ENCODE results near the gene NECTIN1.
A peak's percentile ranks its signal among the peaks of the same experiment; 100 is the strongest.

- TF ChIP-seq POLR2AphosphoS5 (IDR thresholded peaks at IDR 0.05; ENCODE audit: low read depth) (no peak), CTCF (IDR thresholded peaks at IDR 0.05; ENCODE audit: insufficient read depth, low read length) (no peak), REST (IDR thresholded peaks at IDR 0.05; ENCODE audit: insufficient replicate concordance, low read depth) (no peak), SPI1 (IDR thresholded peaks at IDR 0.05; ENCODE audit: borderline replicate concordance, low read depth) (peak; percentile 38; the same call in 1 of the 2 replicates)
Observed at GRCh38 chr11:119771172-119771770, 42.3 kb upstream of the NECTIN1 start.
